Measurements from ENCODE around the gene CREBL2. TPM values are rescaled to one million over a fixed set of nuclear protein-coding genes. Genes with fewer than 3 reads are reported as not detected.

CREBL2 gene
- total and polyA plus RNA-seq, 9 donors = 23.7 to 58.9 (median 38.2) TPM

GRCh38 chr12:12693111-12693671 lies 81.5 kb downstream of the CREBL2 start:
- intact Hi-C loops (cut with DNase I) = no loop called here
- Histone ChIP-seq H3K4me3 (no peak overlapping the region), H3K9me3 (no peaks in the 10 kb centered on the region), H3K36me3 (no peaks in the 10 kb centered on the region), H3K4me1 (ENCODE audit: insufficient read depth) (no peaks in the 10 kb centered on the region), H3K27ac (no peak overlapping the region), H3K27me3 (no peaks in the 10 kb centered on the region)
- WGBS, 3 donors = 64 to 70% (median 67%) methylated on average over 3 of the region's 3 CpGs
- TF ChIP-seq POLR2A (IDR thresholded peaks at IDR 0.05) = no peak
- TF ChIP-seq EP300 (IDR thresholded peaks at IDR 0.05) = no peak
- TF ChIP-seq CTCF (IDR thresholded peaks at IDR 0.05) = no peak
- no peak for DNase-seq

Other genes with a start within 250 kb of the CREBL2 start
- 10 to 100 TPM; 17.8 to 35.5 (median 27.3) TPM for gene DUSP16, start 49.0 kb upstream of the CREBL2 start, total RNA-seq
- 10 to 100 TPM; 12.5 to 54.0 TPM for gene DUSP16, start 49.0 kb upstream of the CREBL2 start, polyA plus RNA-seq
- under 1 TPM in 2 of 7 donors, not detected in 5; 0.35 to 0.38 TPM for gene GPR19, start 84.3 kb downstream of the CREBL2 start, total RNA-seq
- under 1 TPM; 0.06 to 0.13 TPM for gene GPR19, start 84.3 kb downstream of the CREBL2 start, polyA plus RNA-seq
- gene CDKN1B, start 105.5 kb downstream of the CREBL2 start, total RNA-seq = 10 to 100 TPM; 54.3 to 90.2 (median 76.8) TPM
- gene CDKN1B, start 105.5 kb downstream of the CREBL2 start, polyA plus RNA-seq = 10 to 100 TPM; 73.5 to 74.2 TPM
- gene APOLD1, start 173.8 kb downstream of the CREBL2 start, total RNA-seq = 10 to 100 TPM in 4 of 7 donors, 1 to 10 TPM in 3; 2.7 to 20.7 (median 10.0) TPM
- 1 to 10 TPM; 6.1 to 7.3 TPM for gene APOLD1, start 173.8 kb downstream of the CREBL2 start, polyA plus RNA-seq
- gene DDX47, start 201.5 kb downstream of the CREBL2 start, total RNA-seq = 10 to 100 TPM; 45.6 to 59.8 (median 52.3) TPM
- gene DDX47, start 201.5 kb downstream of the CREBL2 start, polyA plus RNA-seq = 10 to 100 TPM; 38.6 to 71.7 TPM